Stimulated activated CD8-positive, alpha-beta memory T cell treated with anti-CD3 and anti-CD28 coated beads, Interleukin-7, amount 100 ng/mL, for 48 hours (primary cell): ENCODE results near the gene ADGRA1.

Experiments
- DNase-seq, 2 donors: peaks; one replicate each; pipeline ENCODE4 v3.0.0-alpha.2; 2020; ENCODE audit warnings: low read depth in 1 of 2; ENCODE audit errors: extremely low read depth in 1 of 2

ADGRA1 gene

GRCh38 chr10:133075346-133076137 lies 12.2 kb upstream of the ADGRA1 start:
- no peak for DNase-seq

GRCh38 chr10:133076274-133077038 lies 11.3 kb upstream of the ADGRA1 start:
- DNase-seq, result no peak

GRCh38 chr10:133079836-133080682 lies 7.7 kb upstream of the ADGRA1 start:
- DNase-seq, result no peak

GRCh38 chr10:133080683-133081040 lies 7.1 kb upstream of the ADGRA1 start:
- no peak for DNase-seq

GRCh38 chr10:133081636-133082035 lies 6.1 kb upstream of the ADGRA1 start:
- no peak for DNase-seq

GRCh38 chr10:133082685-133083421 lies 4.9 kb upstream of the ADGRA1 start:
- DNase-seq, result no peak

GRCh38 chr10:133083422-133084100 lies 4.2 kb upstream of the ADGRA1 start:
- no peak for DNase-seq

GRCh38 chr10:133084491-133084890 lies 3.2 kb upstream of the ADGRA1 start:
- no peak for DNase-seq

- no peak for DNase-seq
These were observed 2.2 kb upstream of the ADGRA1 start for GRCh38 chr10:133085251-133086125.

- DNase-seq, result no peak
These were observed 1.5 kb upstream of the ADGRA1 start for GRCh38 chr10:133086247-133086646.

GRCh38 chr10:133087045-133087678 lies 562 bp upstream of the ADGRA1 start:
- DNase-seq, result no peak

- DNase-seq, result no peak
These were observed 643 bp downstream of the ADGRA1 start for GRCh38 chr10:133088179-133088955.

GRCh38 chr10:133088956-133089800 lies 1.5 kb downstream of the ADGRA1 start:
- no peak for DNase-seq

- DNase-seq, result no peak
These were observed 2.4 kb downstream of the ADGRA1 start for GRCh38 chr10:133090101-133090500.

GRCh38 chr10:133090654-133091053 lies 2.9 kb downstream of the ADGRA1 start:
- no peak for DNase-seq

GRCh38 chr10:133091316-133091715 lies 3.6 kb downstream of the ADGRA1 start:
- no peak for DNase-seq

GRCh38 chr10:133093291-133093690 lies 5.6 kb downstream of the ADGRA1 start:
- DNase-seq, result no peak
